ENCODE results near the gene PRDX5. TPM values are rescaled to one million over a fixed set of nuclear protein-coding genes. Genes with fewer than 3 reads are reported as not detected.
A peak's percentile ranks its signal among the peaks of the same experiment; 100 is the strongest.

PRDX5 gene
- total and polyA plus RNA-seq, 9 of the 15 experiments (the other 6 are each of a cell fraction or from before 2014, with no cell fraction given): 40.8 to 327 (median 204) TPM

DNA sequence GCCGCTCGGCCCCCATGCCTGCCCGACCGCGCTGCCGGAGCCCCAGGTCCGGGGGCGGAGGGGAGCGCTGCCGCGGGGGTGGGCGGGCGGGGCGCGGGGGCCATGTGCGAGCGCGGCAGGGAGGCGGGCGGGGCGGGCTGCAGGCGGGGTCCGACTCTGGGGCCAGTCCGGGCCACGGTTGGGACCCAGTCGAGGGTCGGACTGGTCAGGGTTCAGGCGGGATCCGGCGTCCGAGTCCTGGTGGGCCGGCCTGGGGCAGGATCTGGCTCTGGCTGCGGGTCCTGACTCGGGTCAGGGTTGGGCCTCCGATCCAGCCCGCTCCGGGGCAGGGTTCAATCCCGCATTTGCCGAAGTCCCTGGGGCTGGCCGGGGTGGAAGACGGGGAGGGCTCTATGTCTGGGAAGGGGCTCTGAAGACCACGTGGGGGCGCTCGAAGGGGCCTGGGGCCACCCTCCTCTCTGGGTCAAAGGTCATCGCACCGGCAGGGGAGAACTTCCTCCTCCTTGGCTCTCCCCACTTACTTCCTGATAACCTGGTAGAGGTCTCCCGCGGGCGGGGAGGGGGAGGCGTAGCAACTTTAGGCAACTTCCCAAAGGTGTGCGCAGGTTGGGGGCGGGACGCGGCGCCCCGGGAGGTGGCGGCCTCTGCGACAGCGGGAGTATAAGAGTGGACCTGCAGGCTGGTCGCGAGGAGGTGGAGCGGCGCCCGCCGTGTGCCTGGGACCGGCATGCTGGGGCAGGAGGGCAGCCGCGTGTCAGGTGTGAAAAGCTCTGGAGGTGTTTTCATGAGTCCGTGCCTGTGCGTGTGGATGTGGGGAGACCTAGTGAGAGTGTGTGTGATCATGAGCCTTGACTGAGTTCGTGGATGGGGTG lies 12.0 kb upstream of the PRDX5 start (continued):
- TF ChIP-seq, protein P1, sequence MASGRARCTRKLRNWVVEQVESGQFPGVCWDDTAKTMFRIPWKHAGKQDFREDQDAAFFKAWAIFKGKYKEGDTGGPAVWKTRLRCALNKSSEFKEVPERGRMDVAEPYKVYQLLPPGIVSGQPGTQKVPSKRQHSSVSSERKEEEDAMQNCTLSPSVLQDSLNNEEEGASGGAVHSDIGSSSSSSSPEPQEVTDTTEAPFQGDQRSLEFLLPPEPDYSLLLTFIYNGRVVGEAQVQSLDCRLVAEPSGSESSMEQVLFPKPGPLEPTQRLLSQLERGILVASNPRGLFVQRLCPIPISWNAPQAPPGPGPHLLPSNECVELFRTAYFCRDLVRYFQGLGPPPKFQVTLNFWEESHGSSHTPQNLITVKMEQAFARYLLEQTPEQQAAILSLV (tag; IDR thresholded peaks at IDR 0.05): no peak
- TF ChIP-seq PHTF2 (CRISPR knock-in tag; IDR thresholded peaks at IDR 0.05): no peak
- TF ChIP-seq, protein P2, sequence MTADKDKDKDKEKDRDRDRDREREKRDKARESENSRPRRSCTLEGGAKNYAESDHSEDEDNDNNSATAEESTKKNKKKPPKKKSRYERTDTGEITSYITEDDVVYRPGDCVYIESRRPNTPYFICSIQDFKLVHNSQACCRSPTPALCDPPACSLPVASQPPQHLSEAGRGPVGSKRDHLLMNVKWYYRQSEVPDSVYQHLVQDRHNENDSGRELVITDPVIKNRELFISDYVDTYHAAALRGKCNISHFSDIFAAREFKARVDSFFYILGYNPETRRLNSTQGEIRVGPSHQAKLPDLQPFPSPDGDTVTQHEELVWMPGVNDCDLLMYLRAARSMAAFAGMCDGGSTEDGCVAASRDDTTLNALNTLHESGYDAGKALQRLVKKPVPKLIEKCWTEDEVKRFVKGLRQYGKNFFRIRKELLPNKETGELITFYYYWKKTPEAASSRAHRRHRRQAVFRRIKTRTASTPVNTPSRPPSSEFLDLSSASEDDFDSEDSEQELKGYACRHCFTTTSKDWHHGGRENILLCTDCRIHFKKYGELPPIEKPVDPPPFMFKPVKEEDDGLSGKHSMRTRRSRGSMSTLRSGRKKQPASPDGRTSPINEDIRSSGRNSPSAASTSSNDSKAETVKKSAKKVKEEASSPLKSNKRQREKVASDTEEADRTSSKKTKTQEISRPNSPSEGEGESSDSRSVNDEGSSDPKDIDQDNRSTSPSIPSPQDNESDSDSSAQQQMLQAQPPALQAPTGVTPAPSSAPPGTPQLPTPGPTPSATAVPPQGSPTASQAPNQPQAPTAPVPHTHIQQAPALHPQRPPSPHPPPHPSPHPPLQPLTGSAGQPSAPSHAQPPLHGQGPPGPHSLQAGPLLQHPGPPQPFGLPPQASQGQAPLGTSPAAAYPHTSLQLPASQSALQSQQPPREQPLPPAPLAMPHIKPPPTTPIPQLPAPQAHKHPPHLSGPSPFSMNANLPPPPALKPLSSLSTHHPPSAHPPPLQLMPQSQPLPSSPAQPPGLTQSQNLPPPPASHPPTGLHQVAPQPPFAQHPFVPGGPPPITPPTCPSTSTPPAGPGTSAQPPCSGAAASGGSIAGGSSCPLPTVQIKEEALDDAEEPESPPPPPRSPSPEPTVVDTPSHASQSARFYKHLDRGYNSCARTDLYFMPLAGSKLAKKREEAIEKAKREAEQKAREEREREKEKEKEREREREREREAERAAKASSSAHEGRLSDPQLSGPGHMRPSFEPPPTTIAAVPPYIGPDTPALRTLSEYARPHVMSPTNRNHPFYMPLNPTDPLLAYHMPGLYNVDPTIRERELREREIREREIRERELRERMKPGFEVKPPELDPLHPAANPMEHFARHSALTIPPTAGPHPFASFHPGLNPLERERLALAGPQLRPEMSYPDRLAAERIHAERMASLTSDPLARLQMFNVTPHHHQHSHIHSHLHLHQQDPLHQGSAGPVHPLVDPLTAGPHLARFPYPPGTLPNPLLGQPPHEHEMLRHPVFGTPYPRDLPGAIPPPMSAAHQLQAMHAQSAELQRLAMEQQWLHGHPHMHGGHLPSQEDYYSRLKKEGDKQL (CRISPR knock-in tag; IDR thresholded peaks at IDR 0.05; ENCODE audit: borderline replicate concordance): no peak
- TF ChIP-seq ZNF431 (CRISPR knock-in tag; IDR thresholded peaks at IDR 0.05): no peak
- TF ChIP-seq HDAC3 (IDR thresholded peaks at IDR 0.05; ENCODE audit: borderline replicate concordance, partially characterized antibody): no peak
- TF ChIP-seq PHF21A (IDR thresholded peaks at IDR 0.05; ENCODE audit: borderline replicate concordance, low read depth): no peak
- TF ChIP-seq, protein P3, sequence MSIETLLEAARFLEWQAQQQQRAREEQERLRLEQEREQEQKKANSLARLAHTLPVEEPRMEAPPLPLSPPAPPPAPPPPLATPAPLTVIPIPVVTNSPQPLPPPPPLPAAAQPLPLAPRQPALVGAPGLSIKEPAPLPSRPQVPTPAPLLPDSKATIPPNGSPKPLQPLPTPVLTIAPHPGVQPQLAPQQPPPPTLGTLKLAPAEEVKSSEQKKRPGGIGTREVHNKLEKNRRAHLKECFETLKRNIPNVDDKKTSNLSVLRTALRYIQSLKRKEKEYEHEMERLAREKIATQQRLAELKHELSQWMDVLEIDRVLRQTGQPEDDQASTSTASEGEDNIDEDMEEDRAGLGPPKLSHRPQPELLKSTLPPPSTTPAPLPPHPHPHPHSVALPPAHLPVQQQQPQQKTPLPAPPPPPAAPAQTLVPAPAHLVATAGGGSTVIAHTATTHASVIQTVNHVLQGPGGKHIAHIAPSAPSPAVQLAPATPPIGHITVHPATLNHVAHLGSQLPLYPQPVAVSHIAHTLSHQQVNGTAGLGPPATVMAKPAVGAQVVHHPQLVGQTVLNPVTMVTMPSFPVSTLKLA (conservative IDR thresholded peaks at IDR 0.05): peak; percentile 85 to 92
- TF ChIP-seq TCF3 (CRISPR knock-in tag; IDR thresholded peaks at IDR 0.05): no peak
- no peak for TF ChIP-seq ZBTB1 (CRISPR knock-in tag; IDR thresholded peaks at IDR 0.05; ENCODE audit: borderline replicate concordance, low read depth)
- TF ChIP-seq, protein P4, sequence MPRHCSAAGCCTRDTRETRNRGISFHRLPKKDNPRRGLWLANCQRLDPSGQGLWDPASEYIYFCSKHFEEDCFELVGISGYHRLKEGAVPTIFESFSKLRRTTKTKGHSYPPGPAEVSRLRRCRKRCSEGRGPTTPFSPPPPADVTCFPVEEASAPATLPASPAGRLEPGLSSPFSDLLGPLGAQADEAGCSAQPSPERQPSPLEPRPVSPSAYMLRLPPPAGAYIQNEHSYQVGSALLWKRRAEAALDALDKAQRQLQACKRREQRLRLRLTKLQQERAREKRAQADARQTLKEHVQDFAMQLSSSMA (CRISPR knock-in tag; IDR thresholded peaks at IDR 0.05): no peak
- TF ChIP-seq CBX1 (IDR thresholded peaks at IDR 0.05; ENCODE audit: low read depth): no peak
- TF ChIP-seq CHAMP1 (IDR thresholded peaks at IDR 0.05): no peak
- no peak for TF ChIP-seq ATF2 (CRISPR knock-in tag; IDR thresholded peaks at IDR 0.05)
